Keratinocyte (primary cell): ENCODE results near the gene RUNX1. TPM values are rescaled to one million over a fixed set of nuclear protein-coding genes. Genes with fewer than 3 reads are reported as not detected.

ENCODE experiments used
- DNase-seq: peaks from one replicate; pipeline ENCODE4 v3.0.0-alpha.2; 2011; ENCODE audit warnings: low read depth, missing footprints, low spot score
- FAIRE-seq: peaks from 2 replicates; lab custom pipeline; 2011; peaks lifted over from hg19 to GRCh38; lab: Jason Lieb, UNC
- H2AFZ ChIP-seq: 2 replicates; pipeline ENCODE4 v1.6.0; 2012; ENCODE audit warnings: low read length, control low read depth, inconsistent platforms; ENCODE audit not compliant: control insufficient read depth
- H3K27ac ChIP-seq: 2 replicates; pipeline ENCODE4 v1.5.1; 2011; ENCODE audit warnings: low read length; ENCODE audit not compliant: control insufficient read depth, insufficient read depth
- H3K27me3 ChIP-seq: 3 replicates; pipeline ENCODE4 v1.6.0; 2011; ENCODE audit warnings: low read length; ENCODE audit not compliant: control insufficient read depth, insufficient read depth; ENCODE audit errors: extremely low read depth
- H3K36me3 ChIP-seq, 2 experiments: 2 replicates in 1 of 2; 3 replicates in 1 of 2; pipeline ENCODE4 v1.5.1; 2011; ENCODE audit warnings: low read length in 2 of 2, mild to moderate bottlenecking in 1 of 2; ENCODE audit not compliant: control insufficient read depth in 2 of 2, insufficient read depth in 2 of 2; ENCODE audit errors: extremely low read depth in 1 of 2
- H3K4me1 ChIP-seq: 3 replicates; pipeline ENCODE4 v1.5.1; 2011; ENCODE audit warnings: low read length; ENCODE audit not compliant: control insufficient read depth, insufficient read depth; ENCODE audit errors: extremely low read depth
- H3K4me2 ChIP-seq: 3 replicates; pipeline ENCODE4 v1.6.0; 2011; ENCODE audit warnings: low read depth, low read length; ENCODE audit not compliant: control insufficient read depth, insufficient read depth; ENCODE audit errors: extremely low read depth
- H3K4me3 ChIP-seq, 3 experiments: fragments of 200-600 bp in 1 of 3; sonication (generic) in 1 of 3; 2 replicates in 2 of 3; 3 replicates in 1 of 3; pipeline ENCODE4 v1.5.1; 2011 to 2016; ENCODE audit warnings: low read length in 3 of 3, mild to moderate bottlenecking in 3 of 3, control low read depth in 2 of 3, inconsistent platforms in 1 of 3, low read depth in 1 of 3, mixed read lengths in 1 of 3, mixed run types in 1 of 3, moderate library complexity in 1 of 3; ENCODE audit not compliant: control insufficient read depth in 2 of 3, insufficient read depth in 2 of 3; ENCODE audit errors: extremely low read depth in 1 of 3
- H3K79me2 ChIP-seq: 2 replicates; pipeline ENCODE4 v1.6.0; 2012; ENCODE audit warnings: low read length; ENCODE audit not compliant: control insufficient read depth, insufficient read depth
- H3K9ac ChIP-seq: 3 replicates; pipeline ENCODE4 v1.6.0; 2011; ENCODE audit warnings: low read length; ENCODE audit not compliant: control insufficient read depth, insufficient read depth; ENCODE audit errors: extremely low read depth
- H3K9me1 ChIP-seq: 3 replicates; pipeline ENCODE4 v1.6.0; 2011; ENCODE audit warnings: low read length; ENCODE audit not compliant: control insufficient read depth, insufficient read depth; ENCODE audit errors: extremely low read depth
- H3K9me3 ChIP-seq: 2 replicates; pipeline ENCODE4 v1.5.1; 2012; ENCODE audit warnings: low read depth, low read length; ENCODE audit not compliant: control insufficient read depth
- H4K20me1 ChIP-seq: 3 replicates; pipeline ENCODE4 v1.6.0; 2011; ENCODE audit warnings: low read length; ENCODE audit not compliant: control insufficient read depth, insufficient read depth; ENCODE audit errors: extremely low read depth
- EZH2 ChIP-seq: IDR thresholded peaks from one replicate; pipeline ENCODE4 v1.6.1; 2012; ENCODE audit warnings: inconsistent platforms, mild to moderate bottlenecking, low read length, moderate library complexity
- dilution Hi-C: fragments of 300-500 bp; cut with MboI; formaldehyde crosslinking; loops from one replicate; pipeline ENCODE4 v1.7.0; 2020; ENCODE audit warnings: low sequenced_read_pairs; ENCODE audit not compliant: extremely low pct_ligation_motif_present
- polyA plus RNA-seq, 5 experiments: library from polyadenylated mRNA; depleted of rRNA in 3 of 5; stranded (reverse) in 3 of 5; stranded (forward) in 1 of 5; unstranded in 1 of 5; fragments of >200 nt; gene quantifications; 1 replicate in 1 of 5; 2 replicates in 3 of 5; 3 replicates in 1 of 5; pipeline versions ENCODE4 v1.2.1 to v1.2.3, GENCODE V29; 2011 to 2012; ENCODE audit warnings: missing spikeins in 2 of 5, low read depth in 1 of 5, low replicate concordance in 1 of 5
- TF ChIP-seq, protein P1 (sequence below), 3 experiments: IDR thresholded peaks in 1 of 3; conservative IDR thresholded peaks in 1 of 3; optimal IDR thresholded peaks in 1 of 3; 2 replicates in 2 of 3; 3 replicates in 1 of 3; pipeline versions ENCODE3 to v1.5.1; 2011; ENCODE audit warnings: low read length in 3 of 3, mild to moderate bottlenecking in 3 of 3, moderate library complexity in 2 of 3, control low read depth in 1 of 3, inconsistent platforms in 1 of 3; ENCODE audit not compliant: insufficient read depth in 2 of 3; ENCODE audit errors: extremely low read depth in 1 of 3

Gene RUNX1
- polyA plus RNA-seq, 1 donor (not counting 4 experiments of a cell fraction or from before 2014, with no cell fraction given) = 44.9 TPM

DNA sequence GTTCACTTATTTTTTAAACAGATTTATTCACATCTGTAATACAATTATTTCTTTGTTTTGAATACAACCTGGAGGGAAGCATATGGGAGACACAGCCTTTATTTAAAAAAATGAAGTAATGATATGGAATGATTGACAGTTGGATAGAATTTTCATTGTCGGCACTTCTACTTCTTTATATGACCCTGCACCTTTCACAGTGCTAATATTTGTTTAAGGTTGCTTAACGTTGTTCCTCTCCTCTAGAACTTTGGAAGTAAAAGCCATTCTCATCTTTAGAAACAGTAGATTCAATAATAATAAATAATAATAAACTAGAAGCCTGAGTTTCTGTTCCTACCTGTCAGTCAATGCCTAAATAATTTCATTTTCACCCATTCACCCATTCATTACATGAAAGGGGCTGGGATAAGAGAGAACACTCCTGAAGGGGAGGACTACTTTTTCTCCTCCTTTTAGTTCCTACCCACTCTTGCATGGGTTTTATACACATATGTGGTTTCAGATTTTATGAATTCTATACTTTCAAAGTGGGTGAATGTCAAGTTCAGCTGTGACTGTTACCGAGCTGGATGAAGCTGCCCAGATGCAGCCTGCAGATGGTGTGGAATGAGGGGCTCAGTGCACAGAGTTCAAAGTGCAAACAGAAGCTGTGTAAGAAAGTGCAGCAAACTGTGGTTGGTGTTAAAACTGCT lies 9.4 kb downstream of the RUNX1 start:
- no peaks in the 10 kb centered on the region for H3K79me2 ChIP-seq

DNA sequence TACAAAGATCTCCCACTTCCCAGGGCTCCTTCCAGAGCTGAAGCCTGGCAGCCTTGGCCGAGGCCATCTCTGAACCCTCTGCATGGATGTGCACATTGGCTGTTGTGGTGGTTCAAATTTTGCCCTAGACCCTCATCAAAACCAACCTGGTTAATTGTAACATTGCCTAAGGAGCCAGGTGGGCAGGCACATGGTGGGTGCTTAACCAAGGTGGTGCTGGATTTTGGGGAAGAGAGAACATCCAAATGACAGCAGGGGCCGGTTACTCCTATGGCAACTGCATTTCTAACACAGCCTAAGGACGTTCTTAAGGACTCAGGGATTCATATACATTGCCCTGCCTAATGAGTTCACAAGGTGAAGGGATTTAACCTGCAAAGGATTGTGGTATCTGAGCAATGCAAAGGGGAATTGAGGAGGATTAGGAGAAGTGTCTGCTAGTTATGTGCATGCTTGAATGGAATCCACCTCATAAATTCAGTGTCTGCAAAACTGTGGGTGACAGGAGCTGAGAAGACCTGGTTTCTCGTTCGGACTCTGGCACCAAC lies 10.3 kb downstream of the RUNX1 start:
- Histone ChIP-seq H3K79me2 (no peaks in the 10 kb centered on the region), H3K27ac (no peak overlapping the region), H3K4me1 (no peaks in the 10 kb centered on the region), H3K4me2 (no peak overlapping the region), H2AFZ (no peak overlapping the region), H3K4me3 (no peak overlapping the region), H3K9ac (no peak overlapping the region), H3K36me3 (no peaks in the 10 kb centered on the region), H4K20me1 (no peaks in the 10 kb centered on the region), H3K9me3 (no peaks in the 10 kb centered on the region), H3K9me1 (no peaks in the 10 kb centered on the region), H3K27me3 (no peaks in the 10 kb centered on the region)
- no peak for DNase-seq
- dilution Hi-C loops = no loop called here
- TF ChIP-seq EZH2 = no peak
- TF ChIP-seq, protein P1, sequence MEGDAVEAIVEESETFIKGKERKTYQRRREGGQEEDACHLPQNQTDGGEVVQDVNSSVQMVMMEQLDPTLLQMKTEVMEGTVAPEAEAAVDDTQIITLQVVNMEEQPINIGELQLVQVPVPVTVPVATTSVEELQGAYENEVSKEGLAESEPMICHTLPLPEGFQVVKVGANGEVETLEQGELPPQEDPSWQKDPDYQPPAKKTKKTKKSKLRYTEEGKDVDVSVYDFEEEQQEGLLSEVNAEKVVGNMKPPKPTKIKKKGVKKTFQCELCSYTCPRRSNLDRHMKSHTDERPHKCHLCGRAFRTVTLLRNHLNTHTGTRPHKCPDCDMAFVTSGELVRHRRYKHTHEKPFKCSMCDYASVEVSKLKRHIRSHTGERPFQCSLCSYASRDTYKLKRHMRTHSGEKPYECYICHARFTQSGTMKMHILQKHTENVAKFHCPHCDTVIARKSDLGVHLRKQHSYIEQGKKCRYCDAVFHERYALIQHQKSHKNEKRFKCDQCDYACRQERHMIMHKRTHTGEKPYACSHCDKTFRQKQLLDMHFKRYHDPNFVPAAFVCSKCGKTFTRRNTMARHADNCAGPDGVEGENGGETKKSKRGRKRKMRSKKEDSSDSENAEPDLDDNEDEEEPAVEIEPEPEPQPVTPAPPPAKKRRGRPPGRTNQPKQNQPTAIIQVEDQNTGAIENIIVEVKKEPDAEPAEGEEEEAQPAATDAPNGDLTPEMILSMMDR (optimal IDR thresholded peaks at IDR 0.05 in 1 of 3, IDR thresholded peaks at IDR 0.05 in 1 of 3, conservative IDR thresholded peaks at IDR 0.05 in 1 of 3; ENCODE audit: extremely low read depth in 1 of 3, insufficient read depth in 2 of 3, low read length in 3 of 3) = no peak
- no peak for FAIRE-seq

More for the DNA sequence above, 9.4 kb downstream of the RUNX1 start:
- DNase-seq (no peak), FAIRE-seq (no peak)
- Histone ChIP-seq H4K20me1 (no peaks in the 10 kb centered on the region), H3K4me2 (no peak overlapping the region), H3K9me1 (no peaks in the 10 kb centered on the region), H3K27ac (no peak overlapping the region), H3K36me3 (no peaks in the 10 kb centered on the region), H3K9me3 (no peaks in the 10 kb centered on the region), H3K9ac (no peak overlapping the region), H3K27me3 (no peaks in the 10 kb centered on the region), H2AFZ (no peak overlapping the region), H3K4me1 (no peaks in the 10 kb centered on the region), H3K4me3 (no peak overlapping the region)
- TF ChIP-seq, protein P1 (optimal IDR thresholded peaks at IDR 0.05 in 1 of 3, IDR thresholded peaks at IDR 0.05 in 1 of 3, conservative IDR thresholded peaks at IDR 0.05 in 1 of 3; ENCODE audit: extremely low read depth in 1 of 3, insufficient read depth in 2 of 3, low read length in 3 of 3) = no peak
- TF ChIP-seq EZH2 = no peak
- dilution Hi-C loops = no loop called here
